H1 (cell line): ENCODE data around the gene ZFYVE19. TPM values are rescaled to one million over a fixed set of nuclear protein-coding genes. Genes with fewer than 3 reads are reported as not detected.

ENCODE experiments used
- EP300 ChIP-seq, 2 experiments: IDR thresholded peaks; 1 replicate in 1 of 2; 2 replicates in 1 of 2; pipeline ENCODE4 v1.6.1; 2011 to 2012; ENCODE audit warnings: low read depth in 2 of 2, low read length in 2 of 2, mild to moderate bottlenecking in 2 of 2, borderline replicate concordance in 1 of 2, inconsistent platforms in 1 of 2, moderate library complexity in 1 of 2
- POU5F1 ChIP-seq: IDR thresholded peaks from 2 replicates; pipeline ENCODE4 v1.6.1; 2011; ENCODE audit warnings: low read depth, mild to moderate bottlenecking, low read length, moderate library complexity
- polyA plus RNA-seq, 7 experiments: library from polyadenylated mRNA; depleted of rRNA in 3 of 7; stranded (reverse) in 5 of 7; unstranded in 2 of 7; fragments of >200 nt in 5 of 7; fragments of 200-250 nt in 2 of 7; gene quantifications; 1 replicate in 5 of 7; 2 replicates in 1 of 7; 4 replicates in 1 of 7; pipeline versions ENCODE4 v1.2.1 to v1.2.3, GENCODE V29; 2011 to 2013; ENCODE audit warnings: missing spikeins in 2 of 7, mixed read lengths in 2 of 7
- total RNA-seq: library from RNA; stranded (reverse); fragmentation: NEBNext Ultra II Directional; extraction: Animal tissue kit (Norgen Biotek cat#: 25700); gene quantifications from 2 replicates; pipeline ENCODE4 v1.2.1, GENCODE V29; 2021

The ZFYVE19 gene
- total and polyA plus RNA-seq, 2 of the 8 experiments (the other 6 are each of a cell fraction or from before 2014, with no cell fraction given): 11.2 to 21.8 TPM

DNA sequence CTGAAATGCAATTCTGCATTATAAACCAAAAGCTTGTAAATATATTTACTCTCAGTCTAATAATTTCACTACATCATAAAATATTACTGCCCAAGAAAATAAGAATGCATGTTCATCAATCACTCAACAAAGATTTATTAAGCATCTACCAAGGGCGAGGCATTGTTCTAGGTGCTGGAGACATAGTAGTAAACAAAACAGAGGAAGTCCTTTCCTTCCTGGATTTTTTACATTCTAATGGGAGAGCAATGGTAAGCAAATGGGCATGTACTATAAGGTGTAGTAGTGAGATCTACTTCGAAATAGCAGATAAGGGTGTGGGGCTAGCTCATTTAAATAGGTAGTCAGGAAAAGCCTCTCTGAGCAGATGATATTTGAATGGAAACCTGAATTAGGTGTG lies 10.8 kb upstream of the ZFYVE19 start (continued):
- TF ChIP-seq EP300 (IDR thresholded peaks at IDR 0.05; ENCODE audit: borderline replicate concordance in 1 of 2, low read depth in 2 of 2, low read length in 2 of 2): no peak
- TF ChIP-seq POU5F1: no peak
